Liver (tissue), 9 donors: Measurements from ENCODE around the gene IZUMO1. TPM values are rescaled to one million over a fixed set of nuclear protein-coding genes. Genes with fewer than 3 reads are reported as not detected.

Experiments
- DNase-seq: peaks from one replicate; pipeline ENCODE4 v3.0.0-alpha.2; 2017; ENCODE audit warnings: low spot score
- H3K27ac ChIP-seq, 2 donors: one replicate each; pipeline ENCODE4 v1.7.0; 2013; ENCODE audit warnings: inconsistent platforms in 2 of 2, low read length in 2 of 2, control low read depth in 1 of 2, low read depth in 1 of 2, mild to moderate bottlenecking in 1 of 2
- H3K27me3 ChIP-seq, 4 donors: one replicate each; pipeline versions ENCODE4 v1.6.1 to v1.7.0; 2013; ENCODE audit warnings: low read length in 3 of 4, inconsistent platforms in 1 of 4, mild to moderate bottlenecking in 1 of 4, moderate library complexity in 1 of 4; ENCODE audit not compliant: control insufficient read depth in 4 of 4, insufficient read depth in 4 of 4
- H3K36me3 ChIP-seq, 4 donors: one replicate each; pipeline versions ENCODE4 v1.6.1 to v1.7.0; 2013; ENCODE audit warnings: low read length in 3 of 4, mild to moderate bottlenecking in 3 of 4, low read depth in 1 of 4, moderate library complexity in 1 of 4; ENCODE audit not compliant: control insufficient read depth in 4 of 4, insufficient read depth in 3 of 4
- H3K4me1 ChIP-seq, 4 donors: one replicate each; pipeline versions ENCODE4 v1.6.1 to v1.7.0; 2013; ENCODE audit warnings: low read length in 3 of 4, mild to moderate bottlenecking in 3 of 4, moderate library complexity in 1 of 4; ENCODE audit not compliant: control insufficient read depth in 4 of 4, insufficient read depth in 4 of 4
- H3K4me3 ChIP-seq, 3 donors: one replicate each; pipeline versions ENCODE4 v1.6.1 to v1.7.0; 2013; ENCODE audit warnings: low read length in 3 of 3, control low read depth in 1 of 3, low read depth in 1 of 3, mild to moderate bottlenecking in 1 of 3
- H3K9ac ChIP-seq, 2 donors: one replicate each; pipeline ENCODE4 v1.7.0; 2013; ENCODE audit warnings: low read length in 2 of 2, mild to moderate bottlenecking in 2 of 2, moderate library complexity in 2 of 2, control low read depth in 1 of 2, low read depth in 1 of 2
- H3K9me3 ChIP-seq, 4 donors: one replicate each; pipeline versions ENCODE4 v1.6.1 to v1.7.0; 2013; ENCODE audit warnings: low read length in 3 of 4; ENCODE audit not compliant: control insufficient read depth in 4 of 4
- EGR1 ChIP-seq, 2 donors: IDR thresholded peaks; 2 replicates each; pipeline ENCODE4 v1.6.1; 2016 to 2018; ENCODE audit warnings: antibody characterized with exemption in 2 of 2, low read depth in 2 of 2
- FOXA1 ChIP-seq: IDR thresholded peaks from 2 replicates; pipeline ENCODE4 v1.6.1; 2016; ENCODE audit warnings: antibody characterized with exemption
- HNF4A ChIP-seq, 2 donors: conservative IDR thresholded peaks; 2 replicates each; pipeline ENCODE4 v1.6.1; 2016; ENCODE audit warnings: antibody characterized with exemption in 2 of 2, mild to moderate bottlenecking in 2 of 2
- NR2F2 ChIP-seq: IDR thresholded peaks from 2 replicates; pipeline ENCODE4 v1.6.1; 2016; ENCODE audit warnings: antibody characterized with exemption
- RAD21 ChIP-seq, 2 donors: IDR thresholded peaks; 2 replicates each; pipeline ENCODE4 v1.6.1; 2016; ENCODE audit warnings: antibody characterized with exemption in 2 of 2, mild to moderate bottlenecking in 2 of 2
- REST ChIP-seq: IDR thresholded peaks from 2 replicates; pipeline ENCODE4 v1.6.1; 2016; ENCODE audit warnings: antibody characterized with exemption, mild to moderate bottlenecking
- SP1 ChIP-seq: IDR thresholded peaks from 2 replicates; pipeline ENCODE4 v1.6.1; 2018; ENCODE audit warnings: antibody characterized with exemption, mild to moderate bottlenecking
- TAF1 ChIP-seq: conservative IDR thresholded peaks from 2 replicates; pipeline ENCODE4 v1.6.1; 2016; ENCODE audit warnings: antibody characterized with exemption, mild to moderate bottlenecking
- YY1 ChIP-seq: IDR thresholded peaks from 2 replicates; pipeline ENCODE4 v1.6.1; 2016; ENCODE audit warnings: antibody characterized with exemption, mild to moderate bottlenecking
- WGBS: extraction: QIAGEN DNeasy Blood & Tissue Kit; methylation state at CpG from one replicate; pipeline ENCODE4 v1.1.7; 2013; 5-methylcytosine and 5-hydroxymethylcytosine counted together
- polyA plus RNA-seq, 2 donors: library from polyadenylated mRNA; stranded (reverse) in 1 of 2; unstranded in 1 of 2; fragments of 200-250 nt in 1 of 2; fragments of >200 nt in 1 of 2; fragmentation: Nextera tagmentation in 1 of 2; extraction: Ambion mirVana in 1 of 2; gene quantifications; one replicate each; pipeline versions ENCODE4 v1.2.1 to v1.2.3, GENCODE V29; 2013 to 2015
- total RNA-seq, 2 donors: library from RNA; depleted of rRNA; stranded (reverse); fragments of >200 nt; gene quantifications; one replicate each; pipeline ENCODE4 v1.2.3, GENCODE V29; 2014
- TF ChIP-seq, protein P1 (sequence below): IDR thresholded peaks from 2 replicates; pipeline ENCODE4 v1.6.1; 2016; ENCODE audit warnings: antibody characterized with exemption
- donor health status: healthy.
- donor health status: healthy.
- donor health status: healthy.
- donor health status: healthy.
- donor health status: healthy.

IZUMO1 gene
- total and polyA plus RNA-seq, 4 donors = 0.33 to 0.47 TPM; not detected in 2

DNA sequence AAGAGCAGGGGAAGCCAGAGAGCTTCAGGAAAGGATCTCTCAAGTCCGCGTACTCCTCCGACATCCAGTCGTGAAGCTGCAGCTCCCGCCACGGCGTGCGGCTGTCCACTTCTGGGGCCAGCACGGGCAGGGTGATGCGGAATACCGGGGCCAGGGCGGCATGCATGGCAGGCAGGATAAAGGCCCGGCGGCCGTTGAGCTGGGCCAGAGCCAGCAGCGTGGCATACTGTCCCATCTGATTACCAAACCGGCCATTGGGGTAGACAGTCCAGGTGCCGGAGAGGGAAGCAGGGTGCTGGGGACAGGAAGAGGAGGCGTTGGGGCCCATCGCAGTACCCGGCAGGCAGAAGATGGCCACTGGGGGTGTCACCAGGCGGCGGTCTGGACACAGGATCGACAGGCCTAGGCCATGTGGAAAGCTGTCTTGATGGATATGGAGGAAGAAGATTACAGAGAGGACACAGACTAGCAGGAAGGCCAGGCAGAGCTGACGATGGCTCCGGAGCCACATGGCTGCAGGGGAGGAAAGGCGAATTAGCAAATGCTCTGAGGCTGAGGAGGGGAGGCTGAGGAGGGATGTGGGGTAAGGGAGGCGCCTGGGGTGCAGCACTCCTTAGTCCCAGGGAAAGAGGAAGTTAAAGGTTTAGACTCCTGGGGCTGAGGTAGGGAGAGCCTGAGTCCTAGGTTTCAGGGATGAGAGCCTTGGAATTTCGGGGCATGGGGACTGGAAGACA lies 4.2 kb upstream of the IZUMO1 start:
- no peaks in the 10 kb centered on the region for H3K9me3 ChIP-seq
- no peak for DNase-seq
- no peaks in the 10 kb centered on the region for H3K36me3 ChIP-seq
- no peak overlapping the region for H3K9ac ChIP-seq
- peaks cover 0 to 15% (median 10%) of the 10 kb centered on the region in 4 donors for H3K4me1 ChIP-seq
- TF ChIP-seq FOXA1 = no peak
- TF ChIP-seq REST = no peak
- no peak for TF ChIP-seq SP1
- TF ChIP-seq YY1 = no peak
- no peak for TF ChIP-seq EGR1 (IDR thresholded peaks at IDR 0.05; ENCODE audit: low read depth in 2 of 2)
- no peak for TF ChIP-seq NR2F2
- TF ChIP-seq, protein P1, sequence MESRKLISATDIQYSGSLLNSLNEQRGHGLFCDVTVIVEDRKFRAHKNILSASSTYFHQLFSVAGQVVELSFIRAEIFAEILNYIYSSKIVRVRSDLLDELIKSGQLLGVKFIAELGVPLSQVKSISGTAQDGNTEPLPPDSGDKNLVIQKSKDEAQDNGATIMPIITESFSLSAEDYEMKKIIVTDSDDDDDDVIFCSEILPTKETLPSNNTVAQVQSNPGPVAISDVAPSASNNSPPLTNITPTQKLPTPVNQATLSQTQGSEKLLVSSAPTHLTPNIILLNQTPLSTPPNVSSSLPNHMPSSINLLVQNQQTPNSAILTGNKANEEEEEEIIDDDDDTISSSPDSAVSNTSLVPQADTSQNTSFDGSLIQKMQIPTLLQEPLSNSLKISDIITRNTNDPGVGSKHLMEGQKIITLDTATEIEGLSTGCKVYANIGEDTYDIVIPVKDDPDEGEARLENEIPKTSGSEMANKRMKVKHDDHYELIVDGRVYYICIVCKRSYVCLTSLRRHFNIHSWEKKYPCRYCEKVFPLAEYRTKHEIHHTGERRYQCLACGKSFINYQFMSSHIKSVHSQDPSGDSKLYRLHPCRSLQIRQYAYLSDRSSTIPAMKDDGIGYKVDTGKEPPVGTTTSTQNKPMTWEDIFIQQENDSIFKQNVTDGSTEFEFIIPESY = no peak
- TF ChIP-seq RAD21 (IDR thresholded peaks at IDR 0.05) = no peak
- TF ChIP-seq TAF1 = no peak
- WGBS = 92% methylated on average over 29 of the region's 29 CpGs
- H3K4me3 ChIP-seq = no peak overlapping the region
- H3K27me3 ChIP-seq = no peaks in the 10 kb centered on the region
- no peak overlapping the region for H3K27ac ChIP-seq

DNA sequence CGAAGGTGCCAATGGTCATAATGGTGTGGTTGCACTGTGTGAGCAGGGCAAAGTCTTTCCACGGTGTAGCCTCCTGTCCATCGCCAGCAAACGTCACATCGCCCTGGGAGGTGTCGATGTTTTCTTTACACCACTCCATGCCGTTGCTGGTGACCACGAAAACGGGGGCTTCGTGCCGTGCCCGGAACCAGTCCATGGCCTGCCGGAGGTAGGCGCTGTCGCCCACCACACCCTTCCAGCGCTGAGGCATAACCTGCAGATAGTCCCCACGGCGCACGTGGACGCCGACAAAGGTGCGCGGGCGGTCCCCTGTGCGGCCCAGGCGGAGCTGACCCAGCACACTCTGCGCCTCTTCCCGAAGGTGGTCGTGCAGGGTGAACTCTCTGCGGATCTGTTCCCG lies 3.6 kb upstream of the IZUMO1 start:
- WGBS = 87% methylated on average over 31 of the region's 31 CpGs
- Histone ChIP-seq H3K4me3 (no peak overlapping the region), H3K4me1 (peaks cover 0 to 9% (median 4%) of the 10 kb centered on the region in 4 donors), H3K27me3 (no peaks in the 10 kb centered on the region), H3K36me3 (no peaks in the 10 kb centered on the region), H3K27ac (no peak overlapping the region), H3K9me3 (no peaks in the 10 kb centered on the region), H3K9ac (no peak overlapping the region)
- TF ChIP-seq REST (no peak), TAF1 (no peak), HNF4A (conservative IDR thresholded peaks at IDR 0.05) (peak; percentile 26 to 43)
- no peak for DNase-seq
